HG02870 (cell line): ENCODE data around the gene PHF2.

Experiments
- ATAC-seq: cut with Tn5 transposase; IDR thresholded peaks from one replicate; pipeline ENCODE4 v1.9.1; 2021; ENCODE audit warnings: mild to moderate bottlenecking, moderate library complexity; ENCODE audit not compliant: unreplicated experiment

Gene PHF2

GRCh38 chr9:93675336-93676150 is 99.2 kb downstream of the PHF2 start:
- ATAC-seq, result no peak

GRCh38 chr9:93676310-93677047 is 100.1 kb downstream of the PHF2 start:
- ATAC-seq, result no peak

DNA sequence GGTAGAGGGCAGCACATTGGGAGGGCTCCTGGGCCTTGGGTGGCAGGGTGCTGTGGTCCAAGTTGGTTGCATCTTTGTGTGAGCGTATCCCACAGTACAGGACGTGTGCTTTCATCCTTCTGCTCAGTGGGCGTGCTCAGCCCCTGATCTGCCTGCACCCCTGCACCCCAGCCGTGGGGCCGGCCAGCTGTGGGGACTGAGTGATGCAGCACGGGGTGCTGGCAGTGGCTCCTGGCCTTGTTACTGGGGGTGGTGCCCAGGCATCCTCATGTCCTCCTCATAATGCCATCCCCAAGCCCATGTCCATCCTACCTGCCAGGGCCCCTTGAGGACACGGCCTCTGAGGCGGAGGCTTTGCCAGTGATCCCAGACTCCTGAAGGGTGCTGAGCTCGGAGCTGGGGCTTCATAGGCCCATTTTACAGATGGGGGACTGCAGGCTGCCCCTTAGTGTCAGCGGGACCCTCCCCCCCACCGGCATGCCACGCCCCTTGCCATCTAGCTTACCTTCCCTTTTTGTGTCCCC is 100.7 kb downstream of the PHF2 start:
- no peak for ATAC-seq

- no peak for ATAC-seq
Observed at GRCh38 chr9:93677641-93678136, 101.3 kb downstream of the PHF2 start.

DNA sequence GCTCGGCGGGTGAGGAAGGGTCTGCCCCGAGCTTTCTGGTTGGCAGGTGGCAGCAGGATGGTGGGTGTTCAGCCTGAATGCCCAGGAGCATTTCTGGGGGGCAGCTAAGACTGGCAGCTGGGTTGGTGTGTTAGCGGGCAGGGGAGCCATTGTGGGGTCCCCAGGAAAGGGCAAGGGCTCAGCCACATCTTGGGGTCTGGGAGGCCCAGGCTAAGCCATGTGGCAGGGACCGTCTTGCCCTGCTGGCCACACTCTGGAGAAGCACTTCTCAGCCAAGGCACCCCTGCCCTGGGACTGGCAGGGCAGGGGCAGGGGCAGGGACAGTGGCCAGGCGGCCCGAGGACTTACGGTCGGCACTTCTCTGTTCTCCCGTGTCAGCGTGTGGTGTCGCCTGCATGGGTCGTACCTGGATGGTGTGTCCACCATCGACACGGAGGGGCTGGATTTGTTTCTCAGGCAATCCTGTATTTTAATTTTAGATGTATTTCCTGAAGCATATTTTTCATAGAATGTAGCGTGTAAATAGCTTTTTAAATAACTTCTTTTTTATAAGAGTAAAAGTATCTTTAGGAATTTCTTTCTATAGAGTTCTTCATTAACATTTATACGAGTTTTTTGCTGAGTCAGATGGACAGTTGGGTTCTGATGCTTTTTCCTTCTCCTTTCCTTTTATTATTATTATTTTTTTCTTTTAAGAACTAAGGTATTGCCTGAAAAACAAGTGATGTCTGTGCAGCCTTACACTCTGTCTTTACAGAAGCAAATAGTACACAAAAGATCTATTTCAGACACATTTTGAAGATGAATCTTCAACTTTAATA is 102.0 kb downstream of the PHF2 start:
- no peak for ATAC-seq

DNA sequence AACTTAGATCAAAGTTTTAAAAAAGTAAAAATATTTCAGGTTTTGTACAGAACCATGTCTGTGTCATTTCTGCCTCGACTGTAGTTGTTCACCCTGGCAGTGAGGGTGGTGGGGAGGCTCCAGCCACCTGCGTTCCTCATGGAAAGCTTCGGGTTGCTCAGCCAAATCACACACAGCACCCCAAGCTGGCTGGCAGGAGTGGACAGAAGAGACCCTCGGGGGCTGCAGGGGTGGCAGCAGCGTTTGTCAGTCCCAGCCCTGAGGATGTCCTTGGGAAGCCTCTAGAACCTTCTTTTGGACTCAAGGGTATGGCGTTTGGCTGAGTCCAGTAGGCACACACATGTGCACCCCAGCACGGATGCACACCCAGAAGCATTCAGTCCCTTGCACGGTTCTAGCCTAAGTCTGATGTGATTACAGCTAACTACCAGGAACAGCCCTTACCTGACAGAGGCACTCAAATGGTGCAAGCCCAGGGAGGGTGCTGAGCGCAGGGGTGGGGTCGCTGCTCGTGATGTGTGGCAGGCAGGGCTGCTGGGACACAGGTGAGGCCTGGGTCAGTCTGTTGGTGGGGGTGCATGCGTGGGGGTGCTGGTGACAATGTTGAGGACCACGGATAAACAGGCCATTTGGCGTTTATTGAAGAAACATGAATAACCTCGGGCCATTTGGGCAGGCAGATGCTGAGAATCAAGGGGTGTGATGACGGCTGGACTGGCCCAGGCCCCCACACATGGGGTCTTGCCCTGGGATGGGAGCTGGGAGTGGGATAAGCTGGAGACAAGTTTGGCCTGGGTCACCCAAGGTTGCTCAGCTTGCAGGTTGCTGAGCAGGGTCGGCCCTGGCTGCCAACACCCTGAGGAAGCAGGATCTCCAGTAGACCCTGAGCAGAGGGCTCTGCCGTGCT is 103.4 kb downstream of the PHF2 start:
- no peak for ATAC-seq

DNA sequence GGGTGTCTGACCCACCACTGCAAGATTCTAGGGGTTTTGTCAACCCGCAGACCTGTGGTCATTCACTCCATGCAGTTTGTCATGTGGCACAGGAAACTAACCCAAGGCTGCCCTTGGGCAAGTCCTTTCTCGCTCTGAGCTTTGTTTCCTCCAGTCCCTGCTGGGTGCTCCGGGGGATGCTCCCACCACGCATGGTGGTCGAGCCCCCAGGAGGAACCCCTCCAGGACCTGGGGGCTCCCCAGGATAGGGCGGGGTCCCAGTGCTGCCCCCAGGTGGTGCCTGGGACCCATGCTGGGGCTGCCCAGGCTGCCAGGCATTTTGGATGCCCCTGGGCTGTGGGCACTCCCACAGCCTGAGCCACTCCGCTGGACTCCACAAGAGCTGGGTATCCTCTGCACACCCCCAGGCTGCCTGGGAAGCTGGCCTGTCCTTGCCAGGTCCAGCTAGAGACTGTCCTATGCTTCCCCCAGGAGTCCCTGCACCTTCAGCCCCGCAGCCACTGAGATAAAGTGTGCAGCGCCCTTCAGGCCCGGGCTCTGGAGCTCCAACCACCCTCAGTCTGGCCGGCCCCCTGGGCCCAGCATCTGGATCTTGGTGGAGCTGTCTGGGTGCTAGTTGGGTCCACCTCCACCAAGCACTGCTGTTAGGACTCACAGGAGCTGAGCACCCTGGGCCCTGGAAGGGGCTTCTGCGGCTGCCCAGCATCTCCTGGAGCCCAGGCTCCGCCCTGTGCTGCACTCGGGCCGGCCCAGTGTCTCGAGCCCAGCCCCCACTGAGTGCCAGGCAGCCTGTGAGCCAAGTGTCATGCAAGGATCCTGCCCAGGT is 104.3 kb downstream of the PHF2 start:
- ATAC-seq, result no peak

DNA sequence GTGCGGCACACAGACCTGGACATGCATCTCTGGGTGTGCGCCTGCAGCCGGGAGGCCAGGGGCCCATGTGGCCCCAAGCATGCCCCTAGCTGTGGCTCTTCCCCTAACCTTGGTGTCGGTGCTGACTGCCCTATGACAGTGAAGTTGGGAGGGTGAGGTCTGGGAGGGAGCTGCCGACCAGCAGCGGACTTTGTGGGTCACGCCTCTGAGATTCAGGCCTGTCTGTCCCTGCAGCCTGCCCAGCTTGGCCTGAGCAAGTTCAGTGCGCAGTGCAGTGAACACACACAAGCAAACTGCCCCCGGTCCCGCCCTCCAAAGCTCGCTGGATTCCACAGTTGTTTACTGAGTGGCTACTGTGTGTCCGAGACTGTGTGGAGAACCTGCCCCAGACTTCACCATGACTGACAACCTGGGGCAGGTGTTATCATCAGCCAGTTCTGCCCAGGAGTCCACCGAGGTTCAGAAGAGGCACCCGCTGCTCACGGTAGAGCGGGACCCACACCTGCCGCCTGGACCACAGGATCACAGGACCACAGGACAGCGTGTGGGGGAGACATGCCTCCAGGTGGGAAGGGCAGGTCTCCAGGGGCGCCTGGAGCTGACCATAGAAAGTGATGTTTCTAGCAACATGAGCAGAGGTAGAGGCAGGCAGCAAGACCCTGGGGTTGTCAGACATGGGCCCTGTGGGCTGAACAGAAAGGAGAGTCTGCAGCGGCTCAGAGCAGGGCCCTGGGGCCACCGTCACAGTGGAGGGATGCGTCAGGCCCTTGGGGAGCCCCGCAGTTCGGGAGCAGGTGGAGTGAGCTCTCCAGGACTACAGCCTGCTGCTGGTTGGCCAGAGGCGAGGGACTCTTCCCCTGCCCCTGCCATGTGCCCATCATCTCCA is 105.1 kb downstream of the PHF2 start:
- ATAC-seq, result no peak

DNA sequence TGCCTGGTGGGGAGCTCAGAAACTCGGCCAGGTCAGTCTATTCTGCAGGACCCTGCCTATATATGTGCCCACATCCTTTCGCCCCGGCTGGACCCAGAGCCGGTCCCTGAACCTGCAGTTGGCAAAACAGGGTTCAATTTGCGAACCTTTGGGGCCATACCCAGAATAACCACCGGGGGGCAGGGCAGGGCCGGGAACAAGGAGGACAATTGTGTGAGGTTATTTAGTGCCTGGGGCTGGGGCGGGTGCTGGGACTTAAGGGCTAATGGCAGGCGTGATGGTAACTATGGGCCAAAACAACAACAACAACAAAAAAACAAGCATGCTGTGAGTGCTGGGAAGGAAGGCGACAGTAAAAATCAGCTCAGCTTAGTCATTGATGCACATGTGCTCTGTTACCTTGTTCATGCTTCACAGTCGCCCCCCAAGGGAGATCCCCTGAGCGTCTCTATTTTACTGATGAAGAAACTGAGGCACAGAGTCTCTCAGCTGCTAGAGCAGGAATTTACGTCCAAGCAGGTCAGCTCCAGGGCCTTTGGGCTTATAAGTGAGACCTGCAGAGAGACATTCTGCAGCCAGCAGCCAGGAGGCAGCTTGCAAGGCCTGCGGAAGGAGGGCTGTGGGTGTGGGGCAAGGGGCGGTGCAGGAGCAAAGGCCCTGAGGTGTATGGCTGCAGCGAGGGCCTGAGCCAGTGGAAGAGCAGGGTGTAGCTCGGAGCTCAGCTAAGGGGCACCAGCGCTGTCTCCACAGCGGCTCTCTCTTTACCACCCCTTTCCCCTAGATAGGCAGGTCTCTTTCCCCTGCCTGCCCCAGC is 106.0 kb downstream of the PHF2 start:
- no peak for ATAC-seq

GRCh38 chr9:93683331-93684134 is 107.1 kb downstream of the PHF2 start:
- no peak for ATAC-seq

DNA sequence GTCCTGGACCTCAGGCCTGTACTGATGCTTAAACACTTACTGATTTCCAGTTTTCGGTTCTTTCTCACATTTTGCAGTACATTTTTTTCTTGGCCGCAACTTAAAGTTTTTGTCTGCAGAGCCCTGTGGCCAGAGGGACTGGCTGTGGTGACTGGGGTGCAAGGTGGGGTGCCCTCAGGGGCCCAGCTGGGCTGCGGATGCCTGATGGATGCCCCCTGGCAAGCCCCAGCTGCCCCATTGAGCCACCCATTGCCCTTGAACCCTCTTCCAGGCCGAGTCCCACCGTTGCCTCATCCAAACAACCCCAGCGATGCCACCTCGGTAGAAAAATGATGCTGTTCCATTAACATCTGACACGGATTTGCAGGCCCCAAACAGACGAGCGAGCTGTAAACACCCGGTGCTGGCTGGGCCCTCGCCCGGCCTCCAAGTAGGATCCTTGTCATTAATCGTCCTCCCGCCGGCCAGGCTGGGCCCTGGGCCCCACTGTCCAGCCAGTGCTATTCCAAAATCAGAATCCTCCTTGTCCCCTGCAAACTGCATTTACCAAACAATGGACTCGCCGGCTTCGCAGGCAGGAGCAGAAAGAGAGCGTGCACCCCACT is 107.9 kb downstream of the PHF2 start:
- no peak for ATAC-seq

DNA sequence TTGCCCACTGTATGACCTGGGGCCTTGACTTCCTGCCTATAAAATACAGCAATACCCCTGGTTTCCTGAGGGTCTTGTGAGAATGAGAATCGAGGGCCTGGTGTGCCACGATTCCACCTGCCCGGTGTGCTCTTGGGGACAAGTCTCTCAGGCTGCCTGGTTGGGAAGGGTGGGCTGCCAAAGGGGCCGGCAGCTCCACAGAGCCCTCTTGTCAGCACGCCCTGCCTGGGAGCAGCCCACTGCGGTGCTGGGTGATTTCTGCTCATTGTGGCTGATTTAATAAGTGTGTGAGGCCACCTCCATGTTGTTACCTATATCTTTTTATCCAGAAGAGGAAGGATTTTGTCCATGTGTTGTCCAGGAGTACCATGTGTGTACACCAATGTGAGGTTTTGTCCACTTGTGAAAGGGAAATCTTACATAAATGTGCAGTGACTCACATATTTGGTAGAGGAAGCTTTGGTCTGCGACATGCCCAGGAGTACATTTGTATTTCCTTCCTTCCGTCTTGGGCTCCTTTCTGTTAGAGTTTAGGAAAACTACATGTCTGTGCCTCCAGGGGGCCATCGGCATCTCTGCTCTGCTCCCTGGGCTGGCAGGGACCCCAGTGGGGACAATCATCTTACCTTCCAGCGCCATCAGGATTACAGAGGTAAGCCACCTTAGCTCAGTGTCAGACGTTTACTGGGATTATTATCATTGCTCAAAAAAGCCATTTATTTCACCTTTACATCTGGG is 108.6 kb downstream of the PHF2 start:
- ATAC-seq, result no peak

- ATAC-seq, result no peak
Observed at GRCh38 chr9:93686127-93686879, 109.9 kb downstream of the PHF2 start.

GRCh38 chr9:93686880-93687236 is 110.5 kb downstream of the PHF2 start:
- ATAC-seq, result no peak

DNA sequence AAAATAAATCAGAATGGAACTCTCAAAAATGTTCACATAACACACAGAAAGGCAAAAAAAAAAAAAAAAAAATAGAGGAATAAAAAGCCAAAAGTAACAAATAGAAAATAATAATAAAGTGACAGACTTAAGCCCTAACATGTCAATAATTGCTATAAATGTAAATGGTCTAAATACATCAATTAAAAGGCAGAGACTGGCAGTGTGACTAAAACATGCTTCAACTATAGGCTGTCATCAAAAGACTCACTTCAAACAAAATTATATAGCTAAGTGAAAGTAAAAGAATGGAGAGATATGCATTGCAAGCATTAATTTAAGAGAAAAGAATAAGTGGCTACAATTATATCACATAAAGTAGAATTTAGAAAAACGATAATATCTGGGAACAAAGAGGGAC is 114.2 kb downstream of the PHF2 start:
- no peak for ATAC-seq
